Measurements from ENCODE around the gene MCU. TPM values are rescaled to one million over a fixed set of nuclear protein-coding genes. Genes with fewer than 3 reads are reported as not detected.

The MCU gene
- polyA plus RNA-seq, 1 of the 3 experiments (the other 2 are of a cell fraction), result 20.6 TPM

DNA sequence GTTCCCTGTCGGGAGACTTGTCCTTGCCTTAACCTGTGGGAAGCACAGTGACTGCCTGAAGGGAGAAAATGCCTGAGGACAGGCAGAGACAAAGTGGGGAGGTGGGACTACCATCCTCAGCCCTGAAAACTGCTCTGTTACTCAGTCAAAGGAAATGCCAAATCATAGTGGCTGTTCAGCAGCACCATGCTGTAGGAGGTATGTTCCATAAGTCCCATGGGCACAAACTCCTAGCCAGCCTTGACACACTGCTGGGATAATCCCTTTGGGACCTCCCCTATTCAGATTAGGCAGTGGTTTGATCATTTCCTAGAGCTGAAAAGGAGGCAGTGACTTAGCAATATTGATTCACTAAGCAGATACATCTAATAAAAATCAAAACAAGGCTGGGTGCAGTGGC is 80.1 kb downstream of the MCU start:
- CTCF ChIA-PET, result no interaction called here

More for the DNA sequence above, 80.1 kb downstream of the MCU start:
- Histone ChIP-seq H3K27me3 (ENCODE audit: insufficient read depth) (no peaks in the 10 kb centered on the region), H3K79me2 (ENCODE audit: insufficient read depth) (peaks cover 25% of the 10 kb centered on the region), H3K4me3 (ENCODE audit: low read depth in 2 of 2, low read length in 1 of 2) (no peak overlapping the region), H3K9me2 (no peaks in the 10 kb centered on the region), H3F3A (replicated peaks; ENCODE audit: insufficient read depth) (no peaks in the 10 kb centered on the region), H3K4me2 (no peak overlapping the region), H3K27ac (ENCODE audit: low read depth in 2 of 2, low read length in 1 of 2) (no peak overlapping the region), H4K20me1 (ENCODE audit: insufficient read depth) (no peaks in the 10 kb centered on the region), H3K36me3 (replicated peaks in 1 of 2; ENCODE audit: control insufficient read depth in 1 of 2, insufficient read depth in 2 of 2, low read length in 1 of 2) (peaks cover 0 to 36% of the 10 kb centered on the region in 2 experiments), H3K9me3 (no peaks in the 10 kb centered on the region; the same call in 1 of the 2 replicates), H3K4me1 (ENCODE audit: control insufficient read depth in 1 of 2, insufficient read depth in 2 of 2, low read depth in 1 of 2, low read length in 1 of 2) (no peaks in the 10 kb centered on the region), H2AFZ (ENCODE audit: low read depth) (no peak overlapping the region), H3K9ac (no peak overlapping the region)
- no peak for DNase-seq
- no peak for TF ChIP-seq CTCF (IDR thresholded peaks at IDR 0.05)
- TF ChIP-seq REST (IDR thresholded peaks at IDR 0.05; ENCODE audit: low read depth, low read length), result no peak
- no peak for TF ChIP-seq MXI1 (IDR thresholded peaks at IDR 0.05; ENCODE audit: low read depth, low read length)
- TF ChIP-seq TCF12 (IDR thresholded peaks at IDR 0.05), result no peak
- no peak for TF ChIP-seq POLR2AphosphoS5 (IDR thresholded peaks at IDR 0.05; ENCODE audit: low read depth, low read length)
- TF ChIP-seq, protein P1, sequence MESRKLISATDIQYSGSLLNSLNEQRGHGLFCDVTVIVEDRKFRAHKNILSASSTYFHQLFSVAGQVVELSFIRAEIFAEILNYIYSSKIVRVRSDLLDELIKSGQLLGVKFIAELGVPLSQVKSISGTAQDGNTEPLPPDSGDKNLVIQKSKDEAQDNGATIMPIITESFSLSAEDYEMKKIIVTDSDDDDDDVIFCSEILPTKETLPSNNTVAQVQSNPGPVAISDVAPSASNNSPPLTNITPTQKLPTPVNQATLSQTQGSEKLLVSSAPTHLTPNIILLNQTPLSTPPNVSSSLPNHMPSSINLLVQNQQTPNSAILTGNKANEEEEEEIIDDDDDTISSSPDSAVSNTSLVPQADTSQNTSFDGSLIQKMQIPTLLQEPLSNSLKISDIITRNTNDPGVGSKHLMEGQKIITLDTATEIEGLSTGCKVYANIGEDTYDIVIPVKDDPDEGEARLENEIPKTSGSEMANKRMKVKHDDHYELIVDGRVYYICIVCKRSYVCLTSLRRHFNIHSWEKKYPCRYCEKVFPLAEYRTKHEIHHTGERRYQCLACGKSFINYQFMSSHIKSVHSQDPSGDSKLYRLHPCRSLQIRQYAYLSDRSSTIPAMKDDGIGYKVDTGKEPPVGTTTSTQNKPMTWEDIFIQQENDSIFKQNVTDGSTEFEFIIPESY (IDR thresholded peaks at IDR 0.05; ENCODE audit: borderline replicate concordance, low read depth), result no peak
- no peak for TF ChIP-seq MEF2A (IDR thresholded peaks at IDR 0.05; ENCODE audit: borderline replicate concordance, low read depth)
- POLR2A ChIA-PET, result no interaction called here
- WGBS (ENCODE audit: low lambda C conversion rate), result 100% methylated on average over 1 of the region's 1 CpG

All from SK-N-SH (cell line).